ENCODE results near the gene TPM1.
"Not testable (repeated sequence)": the region's sequence is repeated elsewhere in the genome, so short reads cannot be mapped to it uniquely, and the experiment has no call there.

The TPM1 gene

DNA sequence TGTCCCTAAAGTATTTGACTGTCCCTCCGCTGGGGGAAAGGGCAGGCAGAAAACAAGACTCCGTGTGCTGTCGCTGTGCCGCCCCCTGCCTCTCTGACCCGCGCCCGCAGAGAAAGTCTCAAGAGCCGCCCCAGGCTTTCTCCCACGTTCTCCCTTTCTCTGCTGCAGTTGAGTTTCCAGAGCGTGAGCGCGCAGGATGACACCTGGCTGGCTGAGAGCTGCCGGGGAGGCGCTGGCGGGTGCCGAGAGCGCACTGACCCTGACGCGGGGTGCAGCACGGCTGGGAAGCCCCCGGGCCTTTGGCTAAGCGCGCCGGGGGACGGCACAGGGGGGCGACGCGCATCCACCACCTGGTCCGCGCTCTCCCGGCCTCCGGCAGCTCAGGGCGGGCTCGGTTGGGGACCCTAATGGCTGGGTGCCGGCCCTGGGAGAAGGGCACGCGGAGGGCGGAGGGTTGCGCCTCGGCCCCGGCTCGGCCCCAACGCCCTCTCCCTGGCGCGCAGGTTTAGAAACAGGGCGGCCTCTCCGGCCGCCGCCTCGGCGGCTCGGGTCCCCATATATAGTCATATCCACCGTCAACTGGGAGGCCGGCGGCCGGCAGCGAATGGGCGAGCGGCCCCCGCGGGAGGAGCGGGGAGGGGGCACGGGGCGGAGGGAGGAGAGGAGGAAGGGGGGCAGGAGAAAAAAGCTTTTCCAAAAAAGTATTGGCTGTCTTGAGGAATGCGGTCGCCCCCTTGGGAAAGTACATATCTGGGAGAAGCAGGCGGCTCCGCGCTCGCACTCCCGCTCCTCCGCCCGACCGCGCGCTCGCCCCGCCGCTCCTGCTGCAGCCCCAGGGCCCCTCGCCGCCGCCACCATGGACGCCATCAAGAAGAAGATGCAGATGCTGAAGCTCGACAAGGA, at the start of gene TPM1:
TPM1 (plus strand) TSS at position 774 of the 903 bp plus-strand sequence; CDS start at position 857, 83 bp downstream.
- no peak for DNase-seq

DNA sequence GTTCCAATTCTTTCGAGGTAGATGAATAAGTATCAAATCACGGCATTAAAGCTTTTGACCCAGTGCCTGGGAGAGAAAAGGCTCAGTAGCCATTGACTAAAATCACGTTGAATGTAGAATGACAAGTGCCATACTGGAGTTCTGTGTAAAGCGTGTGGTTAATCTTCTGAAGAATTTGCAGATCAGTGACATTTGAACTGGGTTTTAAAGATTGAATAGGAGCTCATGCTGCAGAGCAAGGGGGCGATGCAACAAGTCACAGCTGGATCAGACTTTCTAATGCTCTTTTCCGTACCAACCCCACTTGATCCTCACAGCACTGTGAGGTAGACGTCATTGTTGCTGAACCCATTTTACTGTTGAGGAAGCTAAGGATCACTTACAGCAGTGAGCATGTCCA, 49.5 kb upstream of the TPM1 start:
- DNase-seq, result no peak

DNA sequence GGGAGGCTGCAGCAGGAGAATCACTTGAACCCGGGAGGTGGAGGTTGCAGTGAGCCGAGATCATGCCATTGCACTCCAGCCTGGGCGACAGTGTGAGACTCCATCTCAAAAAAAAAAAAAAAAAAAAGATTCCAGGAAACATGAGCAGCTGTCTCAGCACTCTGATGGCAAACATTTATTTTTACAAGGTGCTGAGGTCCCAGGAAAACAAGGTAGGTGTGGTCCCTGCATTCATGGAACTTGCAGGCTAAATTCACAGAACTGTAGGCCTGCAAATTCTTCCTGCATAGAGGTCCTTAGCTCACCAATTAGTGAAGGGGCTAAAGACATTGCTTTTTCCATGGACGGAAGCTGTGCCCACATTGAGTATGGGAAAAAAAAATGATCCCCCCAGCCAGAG, 48.9 kb upstream of the TPM1 start:
- not testable (repeated sequence) for DNase-seq

DNA sequence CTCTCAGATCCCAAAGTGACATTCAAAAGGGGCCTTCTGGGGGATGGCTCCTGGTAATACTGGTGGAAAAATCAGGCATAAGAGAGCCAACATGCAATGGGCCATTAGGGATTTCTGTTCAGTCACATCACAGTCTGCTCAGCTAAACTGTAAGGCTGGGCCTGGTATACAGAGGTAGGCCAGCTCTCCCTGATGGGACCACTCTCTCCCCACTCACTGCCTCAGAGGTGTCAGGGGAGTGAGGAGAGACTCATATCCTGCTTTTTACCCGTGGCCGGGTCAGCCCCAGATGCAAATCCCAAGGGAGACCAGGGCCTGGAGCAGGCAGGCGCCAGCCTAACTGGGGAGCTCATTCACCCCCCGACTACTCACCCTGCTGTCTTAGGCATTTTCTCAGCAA, 48.1 kb upstream of the TPM1 start:
- no peak for DNase-seq

DNA sequence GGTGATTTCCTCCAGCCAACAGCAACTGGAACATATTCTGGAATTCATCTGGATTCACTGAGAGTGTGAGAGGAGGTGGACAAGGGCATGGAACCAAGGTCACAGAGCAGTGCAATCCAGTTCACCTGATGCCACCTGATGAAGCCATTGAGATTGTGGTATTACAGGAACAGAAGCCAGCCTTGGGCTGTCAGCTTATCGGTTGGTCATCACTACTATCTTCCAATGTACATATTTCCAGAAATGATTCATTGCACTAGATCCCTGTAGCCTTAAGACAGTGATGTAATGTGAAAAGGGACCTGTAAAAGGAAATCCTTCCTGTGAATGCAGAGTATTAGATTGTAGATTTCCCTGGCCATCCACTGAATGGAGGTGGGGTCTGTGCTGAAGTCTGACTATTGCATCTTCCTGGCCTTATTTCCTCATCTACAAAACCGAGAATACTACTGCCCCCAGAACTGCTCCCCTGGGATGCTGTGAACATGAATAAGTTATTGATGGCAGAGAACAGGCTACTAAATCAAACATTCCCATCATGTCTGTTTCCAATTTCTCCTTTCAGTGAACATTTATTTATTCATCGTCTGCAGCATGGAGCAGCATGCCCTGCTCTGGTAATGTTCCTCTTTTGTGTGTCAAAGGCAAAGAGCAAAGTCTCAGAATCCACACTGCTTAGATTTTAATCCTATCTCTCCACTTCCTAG, 47.4 kb upstream of the TPM1 start:
- no peak for DNase-seq

DNA sequence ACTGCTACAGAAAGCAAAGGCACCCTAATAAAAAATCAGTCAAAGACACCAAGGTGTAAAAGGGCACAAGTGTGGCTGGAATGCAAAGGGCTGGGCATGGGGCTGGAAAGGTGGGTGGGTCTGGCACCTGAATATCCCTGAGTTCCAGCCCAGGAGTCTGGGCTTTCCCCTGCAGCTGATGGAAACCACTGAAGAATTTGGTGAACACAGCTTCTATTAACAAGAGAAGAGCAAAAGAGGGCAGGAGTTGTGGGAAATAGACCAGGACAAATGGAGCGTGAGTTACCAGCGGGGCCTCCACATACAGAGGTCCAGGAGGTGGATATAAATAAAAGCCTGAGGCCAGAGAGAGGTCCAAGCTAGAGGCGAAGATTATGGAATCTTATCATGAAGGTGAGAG, 45.1 kb upstream of the TPM1 start:
- no peak for DNase-seq

- DNase-seq, result no peak
Measured at GRCh38 chr15:62998262-62998890, 44.2 kb upstream of the TPM1 start.

GRCh38 chr15:62999178-62999577, 43.4 kb upstream of the TPM1 start:
- DNase-seq, result no peak

GRCh38 chr15:62999923-63000561, 42.5 kb upstream of the TPM1 start:
- DNase-seq, result no peak

GRCh38 chr15:63000706-63001105, 41.8 kb upstream of the TPM1 start:
- no peak for DNase-seq

- no peak for DNase-seq
Measured at GRCh38 chr15:63004211-63004610, 38.3 kb upstream of the TPM1 start.

GRCh38 chr15:63006032-63006878, 36.3 kb upstream of the TPM1 start:
- DNase-seq, result no peak

GRCh38 chr15:63008333-63009049, 34.1 kb upstream of the TPM1 start:
- no peak for DNase-seq

DNA sequence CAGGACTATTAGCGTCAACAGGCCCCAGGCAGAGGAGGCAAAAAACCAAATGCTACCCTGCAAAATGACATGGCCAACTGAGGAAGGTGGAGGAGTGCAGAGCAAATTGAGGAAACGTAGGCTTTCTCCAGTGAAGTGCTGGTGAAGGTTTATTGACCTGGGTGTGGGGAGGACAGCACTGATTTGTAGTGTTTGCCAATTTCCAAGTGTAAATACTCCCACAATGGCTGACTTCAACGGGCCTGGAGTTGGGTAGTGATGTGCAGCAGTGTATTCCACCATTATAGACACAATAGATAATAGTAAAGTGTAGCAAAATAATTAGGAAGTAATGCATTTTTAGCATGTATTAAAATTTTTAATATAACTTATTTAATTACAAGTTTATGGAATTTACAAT, 32.2 kb upstream of the TPM1 start:
- no peak for DNase-seq

DNA sequence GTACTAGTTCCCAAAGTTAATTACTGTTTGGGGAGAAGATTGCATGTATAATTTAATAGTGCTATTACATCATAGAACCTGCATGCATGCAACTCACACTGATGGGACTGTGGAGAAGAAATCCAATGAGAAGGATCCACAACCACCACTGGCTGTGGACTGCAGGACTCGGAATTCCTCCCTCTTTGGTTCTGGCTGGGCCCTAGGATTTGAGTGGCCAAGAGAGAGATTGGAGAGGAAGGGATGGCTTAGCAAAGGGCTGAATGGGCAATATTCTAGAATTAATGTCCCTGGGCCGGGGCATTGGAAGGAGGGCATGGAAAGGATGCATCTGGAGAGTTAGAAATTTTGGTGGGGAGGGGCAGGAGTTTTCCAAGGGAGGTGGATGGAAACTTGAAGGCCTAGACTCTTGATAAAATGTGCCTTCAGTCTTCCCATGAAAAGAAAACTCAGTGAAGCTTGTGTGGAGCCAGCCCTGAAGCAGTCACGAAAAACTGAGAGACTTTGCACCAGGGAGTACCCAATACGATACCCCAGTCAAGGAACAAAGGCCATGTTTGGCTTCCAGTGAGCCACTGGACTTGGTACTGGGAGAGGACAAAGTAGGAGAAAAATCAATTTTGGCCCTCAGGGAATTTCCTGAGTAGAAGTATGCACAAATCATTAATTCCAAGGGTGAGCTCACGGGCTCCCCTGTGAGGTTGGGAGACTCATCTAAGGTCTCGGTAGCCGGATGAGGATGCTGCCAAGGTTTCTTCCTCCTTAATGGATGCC, 31.4 kb upstream of the TPM1 start:
- no peak for DNase-seq

DNA sequence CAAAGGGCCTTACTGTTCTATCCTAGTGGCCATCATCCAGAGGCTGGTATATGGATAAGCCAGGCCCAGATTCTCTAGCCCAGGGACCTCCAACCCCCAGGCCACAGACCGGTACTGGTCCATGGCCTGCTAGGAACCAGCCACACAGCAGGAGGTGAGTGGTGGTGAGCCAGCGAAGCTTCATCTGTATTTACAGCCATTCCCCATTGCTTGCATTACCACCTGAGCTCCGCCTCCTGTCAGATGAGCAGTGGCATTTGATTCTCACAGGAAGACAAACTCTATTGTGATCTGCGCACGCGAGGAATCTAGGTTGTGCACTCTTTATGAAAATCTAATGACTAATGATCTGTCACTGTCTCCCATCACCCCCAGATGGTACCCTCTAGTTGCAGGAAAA, 30.1 kb upstream of the TPM1 start:
- DNase-seq, result no peak

DNA sequence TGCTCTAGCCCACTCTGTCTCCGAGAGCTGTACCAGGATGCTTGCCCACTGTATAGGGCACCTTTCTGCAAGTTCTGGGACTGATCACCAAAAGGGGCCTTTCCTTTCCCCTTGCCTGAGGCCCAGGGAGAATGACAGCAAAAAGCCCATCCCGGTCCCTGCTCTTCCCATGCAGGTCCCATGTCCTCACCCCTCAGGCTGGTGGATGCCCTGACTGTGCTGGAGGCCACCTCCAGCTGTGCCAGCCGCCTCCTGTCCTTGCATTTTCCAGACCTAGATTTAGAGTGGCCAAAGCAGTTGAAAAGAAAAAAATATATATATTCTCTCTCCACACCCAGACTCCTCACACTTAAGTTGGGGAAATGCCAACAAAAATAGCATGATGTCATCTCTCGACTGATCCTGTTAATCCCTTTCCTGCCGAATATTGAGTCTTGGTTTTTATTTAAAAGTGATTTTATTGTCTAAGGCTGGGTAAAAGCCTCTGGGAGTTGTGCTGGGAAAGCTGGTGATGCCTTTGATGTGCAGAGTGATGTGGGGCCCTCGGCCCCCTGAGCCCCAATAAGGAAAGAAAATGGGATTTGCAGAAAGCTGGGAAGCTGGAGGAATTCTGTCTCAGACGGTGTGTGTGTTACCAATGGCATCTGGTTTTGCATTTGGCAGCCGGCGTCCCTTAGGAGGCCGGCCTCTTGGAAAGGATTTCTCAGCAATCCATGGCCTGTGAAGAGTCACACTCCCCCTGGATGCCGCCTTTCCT, 29.3 kb upstream of the TPM1 start:
- DNase-seq, result no peak

GRCh38 chr15:63014578-63014977, 28.0 kb upstream of the TPM1 start:
- DNase-seq, result no peak

DNA sequence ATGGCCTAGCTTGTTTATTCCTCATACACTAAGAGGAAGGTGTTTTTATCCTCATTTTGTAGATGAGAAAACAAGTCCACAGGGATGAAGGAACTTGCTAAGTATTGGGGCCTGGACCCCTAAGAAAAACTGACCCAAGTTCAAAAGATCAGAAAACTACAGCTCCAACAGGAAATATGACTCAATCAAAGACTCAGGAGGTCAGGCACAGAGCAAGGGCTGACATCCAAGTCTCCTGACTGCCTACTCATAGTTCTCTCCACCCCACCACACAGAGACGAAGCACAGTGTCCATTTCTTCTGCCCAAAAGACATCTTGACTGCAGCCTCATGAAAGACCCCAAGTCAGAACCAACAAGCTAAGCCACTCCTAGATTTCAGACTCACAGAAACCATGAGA, 26.9 kb upstream of the TPM1 start:
- DNase-seq, result no peak

DNA sequence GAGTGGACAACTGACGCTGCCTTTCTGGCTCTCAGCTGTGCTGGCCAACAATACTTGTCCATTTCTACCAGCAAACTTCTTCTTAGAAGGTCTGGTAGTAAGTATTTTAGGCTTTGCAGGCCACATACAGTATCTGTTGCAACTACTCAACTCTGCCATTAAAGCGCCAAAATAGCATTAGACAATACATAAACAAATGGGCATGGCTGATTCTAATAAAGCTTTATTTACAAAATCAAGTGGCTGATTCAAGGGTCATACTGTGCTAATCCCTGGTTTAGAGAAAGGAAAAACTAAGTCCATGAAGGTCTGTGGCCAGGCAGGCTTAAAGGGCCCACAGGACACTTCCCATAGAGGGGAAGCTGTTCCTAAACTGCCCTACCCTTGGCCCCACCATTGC, 26.3 kb upstream of the TPM1 start:
- DNase-seq, result no peak

Data from CD4-positive, alpha-beta T cell treated with Interleukin-4 for 4 hours (primary cell).